ENCODE measurements around the gene GAB2. TPM values are rescaled to one million over a fixed set of nuclear protein-coding genes. Genes with fewer than 3 reads are reported as not detected.

The GAB2 gene
- total and polyA plus RNA-seq, 2 of the 13 experiments (the other 11 are each of a cell fraction or from before 2014, with no cell fraction given) = 4.1 to 8.6 TPM

DNA sequence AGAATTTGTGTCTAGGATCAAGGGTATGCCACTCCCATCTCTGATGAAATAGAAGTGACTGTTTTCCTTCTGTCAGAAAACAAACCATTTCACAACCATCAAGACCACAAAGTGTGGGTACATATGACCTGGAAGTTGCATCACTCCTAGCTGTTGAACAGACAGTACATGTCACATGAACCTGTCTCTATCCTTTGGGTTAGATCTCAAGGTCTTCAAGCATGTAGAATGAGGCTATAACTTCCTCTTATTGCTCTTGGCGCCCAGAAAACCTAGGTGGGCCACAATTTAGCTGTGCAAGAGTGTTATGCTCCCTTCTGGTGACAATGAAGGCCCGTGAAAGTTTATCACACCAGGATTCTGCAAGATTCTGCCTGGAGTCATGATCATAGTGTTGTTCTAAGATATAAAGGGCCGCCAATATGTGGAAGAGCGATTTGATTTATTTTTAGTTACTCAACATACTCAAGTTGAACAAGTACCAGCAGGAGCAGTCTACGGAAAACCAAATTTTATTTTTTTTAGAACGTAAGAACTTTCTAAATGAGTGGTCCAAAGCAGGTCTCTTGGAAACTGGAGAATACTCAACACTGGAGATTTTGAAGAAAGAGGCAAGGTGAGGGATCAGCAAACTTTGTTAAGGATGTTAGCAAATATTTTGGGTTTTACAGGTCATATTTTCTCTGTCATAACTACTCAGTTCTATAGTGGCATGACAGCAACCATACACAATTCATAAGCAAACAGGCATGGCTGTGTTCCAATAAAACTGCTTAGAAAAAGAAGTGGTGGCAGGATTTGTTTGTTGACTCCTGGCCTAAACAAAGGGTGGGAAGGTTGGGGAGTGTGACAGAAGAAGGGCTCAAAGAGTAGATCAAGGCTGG, 127.1 kb downstream of the GAB2 start (continued):
- TF ChIP-seq STAT6 (CRISPR knock-in tag; IDR thresholded peaks at IDR 0.05; ENCODE audit: borderline replicate concordance) = no peak
- TF ChIP-seq ZBTB46 (CRISPR knock-in tag; IDR thresholded peaks at IDR 0.05; ENCODE audit: borderline replicate concordance) = no peak
- TF ChIP-seq KLF6 (CRISPR knock-in tag; IDR thresholded peaks at IDR 0.05) = peak; percentile 97; the same call in 1 of the 2 replicates
- TF ChIP-seq ZNF740 (CRISPR knock-in tag; IDR thresholded peaks at IDR 0.05) = no peak
- peak; percentile 93 for TF ChIP-seq CBX5 (CRISPR knock-in tag; IDR thresholded peaks at IDR 0.05; ENCODE audit: borderline replicate concordance)
- peak; percentile 70; the same call in 1 of the 2 replicates for TF ChIP-seq TBX3 (IDR thresholded peaks at IDR 0.05; ENCODE audit: borderline replicate concordance)
- TF ChIP-seq ZNF776 (CRISPR knock-in tag; IDR thresholded peaks at IDR 0.05) = no peak
- peak; percentile 99 for TF ChIP-seq NCOA2 (CRISPR knock-in tag; IDR thresholded peaks at IDR 0.05)
- TF ChIP-seq, protein P1, sequence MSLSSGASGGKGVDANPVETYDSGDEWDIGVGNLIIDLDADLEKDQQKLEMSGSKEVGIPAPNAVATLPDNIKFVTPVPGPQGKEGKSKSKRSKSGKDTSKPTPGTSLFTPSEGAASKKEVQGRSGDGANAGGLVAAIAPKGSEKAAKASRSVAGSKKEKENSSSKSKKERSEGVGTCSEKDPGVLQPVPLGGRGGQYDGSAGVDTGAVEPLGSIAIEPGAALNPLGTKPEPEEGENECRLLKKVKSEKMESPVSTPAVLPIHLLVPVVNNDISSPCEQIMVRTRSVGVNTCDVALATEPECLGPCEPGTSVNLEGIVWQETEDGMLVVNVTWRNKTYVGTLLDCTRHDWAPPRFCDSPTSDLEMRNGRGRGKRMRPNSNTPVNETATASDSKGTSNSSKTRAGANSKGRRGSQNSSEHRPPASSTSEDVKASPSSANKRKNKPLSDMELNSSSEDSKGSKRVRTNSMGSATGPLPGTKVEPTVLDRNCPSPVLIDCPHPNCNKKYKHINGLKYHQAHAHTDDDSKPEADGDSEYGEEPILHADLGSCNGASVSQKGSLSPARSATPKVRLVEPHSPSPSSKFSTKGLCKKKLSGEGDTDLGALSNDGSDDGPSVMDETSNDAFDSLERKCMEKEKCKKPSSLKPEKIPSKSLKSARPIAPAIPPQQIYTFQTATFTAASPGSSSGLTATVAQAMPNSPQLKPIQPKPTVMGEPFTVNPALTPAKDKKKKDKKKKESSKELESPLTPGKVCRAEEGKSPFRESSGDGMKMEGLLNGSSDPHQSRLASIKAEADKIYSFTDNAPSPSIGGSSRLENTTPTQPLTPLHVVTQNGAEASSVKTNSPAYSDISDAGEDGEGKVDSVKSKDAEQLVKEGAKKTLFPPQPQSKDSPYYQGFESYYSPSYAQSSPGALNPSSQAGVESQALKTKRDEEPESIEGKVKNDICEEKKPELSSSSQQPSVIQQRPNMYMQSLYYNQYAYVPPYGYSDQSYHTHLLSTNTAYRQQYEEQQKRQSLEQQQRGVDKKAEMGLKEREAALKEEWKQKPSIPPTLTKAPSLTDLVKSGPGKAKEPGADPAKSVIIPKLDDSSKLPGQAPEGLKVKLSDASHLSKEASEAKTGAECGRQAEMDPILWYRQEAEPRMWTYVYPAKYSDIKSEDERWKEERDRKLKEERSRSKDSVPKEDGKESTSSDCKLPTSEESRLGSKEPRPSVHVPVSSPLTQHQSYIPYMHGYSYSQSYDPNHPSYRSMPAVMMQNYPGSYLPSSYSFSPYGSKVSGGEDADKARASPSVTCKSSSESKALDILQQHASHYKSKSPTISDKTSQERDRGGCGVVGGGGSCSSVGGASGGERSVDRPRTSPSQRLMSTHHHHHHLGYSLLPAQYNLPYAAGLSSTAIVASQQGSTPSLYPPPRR (CRISPR knock-in tag; IDR thresholded peaks at IDR 0.05; ENCODE audit: borderline replicate concordance) = peak; percentile 97
- TF ChIP-seq, protein P2, sequence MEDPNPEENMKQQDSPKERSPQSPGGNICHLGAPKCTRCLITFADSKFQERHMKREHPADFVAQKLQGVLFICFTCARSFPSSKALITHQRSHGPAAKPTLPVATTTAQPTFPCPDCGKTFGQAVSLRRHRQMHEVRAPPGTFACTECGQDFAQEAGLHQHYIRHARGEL (CRISPR knock-in tag; IDR thresholded peaks at IDR 0.05) = no peak
- TF ChIP-seq ATM (IDR thresholded peaks at IDR 0.05; ENCODE audit: borderline replicate concordance) = no peak
- TF ChIP-seq, protein P3, sequence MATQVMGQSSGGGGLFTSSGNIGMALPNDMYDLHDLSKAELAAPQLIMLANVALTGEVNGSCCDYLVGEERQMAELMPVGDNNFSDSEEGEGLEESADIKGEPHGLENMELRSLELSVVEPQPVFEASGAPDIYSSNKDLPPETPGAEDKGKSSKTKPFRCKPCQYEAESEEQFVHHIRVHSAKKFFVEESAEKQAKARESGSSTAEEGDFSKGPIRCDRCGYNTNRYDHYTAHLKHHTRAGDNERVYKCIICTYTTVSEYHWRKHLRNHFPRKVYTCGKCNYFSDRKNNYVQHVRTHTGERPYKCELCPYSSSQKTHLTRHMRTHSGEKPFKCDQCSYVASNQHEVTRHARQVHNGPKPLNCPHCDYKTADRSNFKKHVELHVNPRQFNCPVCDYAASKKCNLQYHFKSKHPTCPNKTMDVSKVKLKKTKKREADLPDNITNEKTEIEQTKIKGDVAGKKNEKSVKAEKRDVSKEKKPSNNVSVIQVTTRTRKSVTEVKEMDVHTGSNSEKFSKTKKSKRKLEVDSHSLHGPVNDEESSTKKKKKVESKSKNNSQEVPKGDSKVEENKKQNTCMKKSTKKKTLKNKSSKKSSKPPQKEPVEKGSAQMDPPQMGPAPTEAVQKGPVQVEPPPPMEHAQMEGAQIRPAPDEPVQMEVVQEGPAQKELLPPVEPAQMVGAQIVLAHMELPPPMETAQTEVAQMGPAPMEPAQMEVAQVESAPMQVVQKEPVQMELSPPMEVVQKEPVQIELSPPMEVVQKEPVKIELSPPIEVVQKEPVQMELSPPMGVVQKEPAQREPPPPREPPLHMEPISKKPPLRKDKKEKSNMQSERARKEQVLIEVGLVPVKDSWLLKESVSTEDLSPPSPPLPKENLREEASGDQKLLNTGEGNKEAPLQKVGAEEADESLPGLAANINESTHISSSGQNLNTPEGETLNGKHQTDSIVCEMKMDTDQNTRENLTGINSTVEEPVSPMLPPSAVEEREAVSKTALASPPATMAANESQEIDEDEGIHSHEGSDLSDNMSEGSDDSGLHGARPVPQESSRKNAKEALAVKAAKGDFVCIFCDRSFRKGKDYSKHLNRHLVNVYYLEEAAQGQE (IDR thresholded peaks at IDR 0.05; ENCODE audit: borderline replicate concordance in 1 of 2, low read depth in 1 of 2, low read length in 2 of 2) = peak in 1 of 2 experiments; percentile 70; a peak in 1 of 4 replicates
